Trophoblast cell (in vitro differentiated cells and primary cell): ENCODE results near the gene NR6A1.
"Not testable (repeated sequence)": the region's sequence is repeated elsewhere in the genome, so short reads cannot be mapped to it uniquely, and the experiment has no call there.

ENCODE experiments used
- DNase-seq, 2 donors: peaks; one replicate each; pipeline ENCODE4 v3.0.0-alpha.2; 2016
- H2AFZ ChIP-seq: 2 replicates; pipeline ENCODE4 v1.6.1; 2013; ENCODE audit warnings: low read length, moderate library complexity, mild to moderate bottlenecking; ENCODE audit not compliant: insufficient read depth, poor library complexity
- H2AK5ac ChIP-seq: 2 replicates; pipeline ENCODE4 v1.6.1; 2013; ENCODE audit warnings: mild to moderate bottlenecking, low read length
- H2BK120ac ChIP-seq: 2 replicates; pipeline ENCODE4 v1.6.1; 2013; ENCODE audit warnings: low read length, mild to moderate bottlenecking, moderate library complexity; ENCODE audit not compliant: insufficient read depth, poor library complexity
- H2BK12ac ChIP-seq: 2 replicates; pipeline ENCODE4 v1.6.1; 2013; ENCODE audit warnings: mild to moderate bottlenecking, low read length, moderate library complexity
- H2BK5ac ChIP-seq: 2 replicates; pipeline ENCODE4 v1.6.1; 2013; ENCODE audit warnings: low read length, low read depth, moderate library complexity, mild to moderate bottlenecking; ENCODE audit not compliant: poor library complexity
- H3K14ac ChIP-seq: 2 replicates; pipeline ENCODE4 v1.6.1; 2013; ENCODE audit warnings: mild to moderate bottlenecking, low read length
- H3K18ac ChIP-seq: 2 replicates; pipeline ENCODE4 v1.6.1; 2013; ENCODE audit warnings: mild to moderate bottlenecking, low read length
- H3K23ac ChIP-seq: 2 replicates; pipeline ENCODE4 v1.6.1; 2013; ENCODE audit warnings: low read length
- H3K27ac ChIP-seq: 2 replicates; pipeline ENCODE4 v1.5.1; 2013; ENCODE audit warnings: low read depth, mild to moderate bottlenecking, inconsistent platforms, low read length, moderate library complexity
- H3K27me3 ChIP-seq: 2 replicates; pipeline ENCODE4 v1.6.1; 2013; ENCODE audit warnings: inconsistent platforms, mild to moderate bottlenecking, low read length, moderate library complexity; ENCODE audit not compliant: insufficient read depth
- H3K36me3 ChIP-seq, 2 experiments: 1 replicate in 1 of 2; 2 replicates in 1 of 2; pipeline ENCODE4 v1.6.1; 2013; ENCODE audit warnings: low read length in 2 of 2, mild to moderate bottlenecking in 2 of 2, moderate library complexity in 1 of 2; ENCODE audit not compliant: insufficient read depth in 2 of 2, control insufficient read depth in 1 of 2
- H3K4ac ChIP-seq: 2 replicates; pipeline ENCODE4 v1.6.1; 2013; ENCODE audit warnings: low read depth, mild to moderate bottlenecking, low read length, moderate library complexity
- H3K4me1 ChIP-seq, 2 experiments: 1 replicate in 1 of 2; 2 replicates in 1 of 2; pipeline ENCODE4 v1.6.1; 2013; ENCODE audit warnings: low read length in 2 of 2, mild to moderate bottlenecking in 2 of 2, moderate library complexity in 1 of 2; ENCODE audit not compliant: insufficient read depth in 2 of 2, control insufficient read depth in 1 of 2
- H3K4me2 ChIP-seq: 2 replicates; pipeline ENCODE4 v1.6.1; 2013; ENCODE audit warnings: inconsistent platforms, mild to moderate bottlenecking, low read length, moderate library complexity
- H3K4me3 ChIP-seq: 2 replicates; pipeline ENCODE4 v1.5.1; 2013; ENCODE audit warnings: mild to moderate bottlenecking, low read depth, low read length, inconsistent platforms
- H3K79me1 ChIP-seq: one replicate; pipeline ENCODE4 v1.6.1; 2013; ENCODE audit warnings: low read length
- H3K79me2 ChIP-seq: 2 replicates; pipeline ENCODE4 v1.6.1; 2013; ENCODE audit warnings: low read length, mild to moderate bottlenecking; ENCODE audit not compliant: control insufficient read depth, insufficient read depth, poor library complexity
- H3K9ac ChIP-seq: 2 replicates; pipeline ENCODE4 v1.6.1; 2013; ENCODE audit warnings: mild to moderate bottlenecking, low read length
- H3K9me3 ChIP-seq: 2 replicates; pipeline ENCODE4 v1.6.1; 2013; ENCODE audit warnings: low read depth, mild to moderate bottlenecking, control low read depth, inconsistent platforms, low read length; ENCODE audit not compliant: insufficient read depth
- H4K12ac ChIP-seq: 2 replicates; pipeline ENCODE4 v1.6.1; 2013; ENCODE audit warnings: low read depth, mild to moderate bottlenecking, low read length, moderate library complexity
- H4K8ac ChIP-seq: 2 replicates; pipeline ENCODE4 v1.6.1; 2013; ENCODE audit warnings: low read depth, mild to moderate bottlenecking, low read length, moderate library complexity
- H4K91ac ChIP-seq: one replicate; pipeline ENCODE4 v1.6.1; 2013; ENCODE audit warnings: low read depth, mild to moderate bottlenecking, low read length, moderate library complexity
- WGBS: extraction: QIAGEN DNeasy Blood & Tissue Kit; methylation state at CpG from one replicate; pipeline ENCODE4 v1.1.7; 2013; ENCODE audit warnings: missing lambda C conversion rate; ENCODE audit not compliant: insufficient read length, insufficient coverage; ENCODE audit errors: extremely low coverage; 5-methylcytosine and 5-hydroxymethylcytosine counted together

NR6A1 gene

GRCh38 chr9:124616961-124617360 lies 154.2 kb downstream of the NR6A1 start:
- Histone ChIP-seq H3K79me1 (peaks cover 5% of the 10 kb centered on the region), H2BK12ac (no peak overlapping the region), H3K79me2 (no peaks in the 10 kb centered on the region), H2AFZ (no peak overlapping the region), H4K91ac (no peak overlapping the region), H3K4me1 (no peaks in the 10 kb centered on the region), H3K14ac (no peak overlapping the region), H3K36me3 (no peaks in the 10 kb centered on the region), H3K9ac (no peak overlapping the region), H3K27me3 (no peaks in the 10 kb centered on the region), H3K4ac (no peak overlapping the region), H3K27ac (no peak overlapping the region), H3K23ac (no peak overlapping the region), H3K4me2 (no peak overlapping the region), H2BK120ac (no peak overlapping the region), H2AK5ac (no peak overlapping the region), H3K4me3 (no peak overlapping the region), H4K8ac (no peak overlapping the region), H3K9me3 (no peaks in the 10 kb centered on the region), H4K12ac (no peak overlapping the region), H3K18ac (no peak overlapping the region), H2BK5ac (no peak overlapping the region)
- no peak for DNase-seq
- WGBS: no CpG with 5 or more reads among the region's 3 CpGs

- H3K79me2 ChIP-seq, H3K27ac ChIP-seq, H3K9me3 ChIP-seq, H3K79me1 ChIP-seq, H2BK5ac ChIP-seq, H3K27me3 ChIP-seq, H3K18ac ChIP-seq, H3K14ac ChIP-seq, H2BK120ac ChIP-seq, H3K23ac ChIP-seq, H4K91ac ChIP-seq, H2AFZ ChIP-seq, H2AK5ac ChIP-seq, DNase-seq, H3K4me1 ChIP-seq, H4K12ac ChIP-seq, H3K36me3 ChIP-seq, H3K4me2 ChIP-seq, H2BK12ac ChIP-seq, H3K9ac ChIP-seq, H3K4me3 ChIP-seq, H3K4ac ChIP-seq, H4K8ac ChIP-seq: not testable (repeated sequence)
- WGBS: no CpG with 5 or more reads among the region's 7 CpGs
Observed at GRCh38 chr9:124615840-124616239, 155.3 kb downstream of the NR6A1 start.

GRCh38 chr9:124615100-124615742 lies 155.9 kb downstream of the NR6A1 start:
- Histone ChIP-seq H3K18ac (no peak overlapping the region), H3K27ac (no peak overlapping the region), H3K4ac (no peak overlapping the region), H3K23ac (no peak overlapping the region), H4K91ac (no peak overlapping the region), H3K9me3 (no peaks in the 10 kb centered on the region), H2AK5ac (no peak overlapping the region), H3K36me3 (no peaks in the 10 kb centered on the region), H3K79me2 (no peaks in the 10 kb centered on the region), H2BK120ac (no peak overlapping the region), H3K4me2 (no peak overlapping the region), H3K79me1 (peaks cover 5% of the 10 kb centered on the region), H3K9ac (no peak overlapping the region), H3K27me3 (no peaks in the 10 kb centered on the region), H3K14ac (no peak overlapping the region), H2AFZ (no peak overlapping the region), H3K4me3 (no peak overlapping the region), H4K12ac (no peak overlapping the region), H2BK12ac (no peak overlapping the region), H2BK5ac (no peak overlapping the region), H4K8ac (no peak overlapping the region), H3K4me1 (no peaks in the 10 kb centered on the region)
- no peak for DNase-seq
- WGBS: 100% methylated on average over 1 of the region's 2 CpGs

DNA sequence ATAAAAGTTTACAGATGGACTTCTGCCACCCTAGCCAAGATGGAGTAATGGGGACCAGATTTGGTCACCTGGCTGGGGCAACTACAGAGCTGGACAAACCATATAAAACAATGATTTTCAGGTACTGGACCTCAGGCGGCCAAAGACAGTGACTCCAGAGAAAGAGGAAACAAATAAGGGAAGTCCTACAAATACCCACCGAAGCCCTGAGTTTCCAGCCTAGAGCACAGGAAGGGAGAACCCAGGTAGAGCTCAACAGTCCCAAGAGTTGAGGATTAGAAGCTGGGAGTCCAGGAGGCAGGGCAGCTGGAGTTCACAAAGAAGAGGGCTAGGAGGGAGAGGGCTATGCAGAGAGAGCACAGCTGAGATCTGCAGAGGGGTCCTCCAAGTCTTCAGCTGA lies 157.3 kb downstream of the NR6A1 start:
- no peaks in the 10 kb centered on the region for H3K79me2 ChIP-seq
- no peak overlapping the region for H3K18ac ChIP-seq
- H3K36me3 ChIP-seq: no peaks in the 10 kb centered on the region
- H2AFZ ChIP-seq: no peak overlapping the region
- peaks cover 5% of the 10 kb centered on the region for H3K79me1 ChIP-seq
- H3K4me3 ChIP-seq: no peak overlapping the region
- no peak overlapping the region for H3K4ac ChIP-seq
- no peak overlapping the region for H4K91ac ChIP-seq
- H3K23ac ChIP-seq: no peak overlapping the region
- no peak for DNase-seq
- no peak overlapping the region for H3K4me2 ChIP-seq
- H2BK120ac ChIP-seq: no peak overlapping the region
- no peak overlapping the region for H4K12ac ChIP-seq
- no peak overlapping the region for H3K27ac ChIP-seq
- H3K4me1 ChIP-seq: no peaks in the 10 kb centered on the region
- no peak overlapping the region for H4K8ac ChIP-seq
- no peak overlapping the region for H3K14ac ChIP-seq
- no peak overlapping the region for H3K9ac ChIP-seq
- peak overlapping the region; percentile 24 for H2BK12ac ChIP-seq
- no peak overlapping the region for H2BK5ac ChIP-seq
- H3K9me3 ChIP-seq: no peaks in the 10 kb centered on the region
- WGBS: no CpG with 5 or more reads among the region's 2 CpGs
- no peak overlapping the region for H2AK5ac ChIP-seq
- no peaks in the 10 kb centered on the region for H3K27me3 ChIP-seq
